Measurements from ENCODE around the gene GABARAP. TPM values are rescaled to one million over a fixed set of nuclear protein-coding genes. Genes with fewer than 3 reads are reported as not detected.

GABARAP gene
- total RNA-seq, 1 experiment from 2014 or later: 140 TPM

GRCh38 chr17:7226721-7227710 is 15.2 kb downstream of the GABARAP start:
- H3K9me3 ChIP-seq: no peaks in the 10 kb centered on the region
- no peak overlapping the region for H3K4me3 ChIP-seq (ENCODE audit: low read depth, low read length)
- H3K36me3 ChIP-seq (ENCODE audit: control insufficient read depth, insufficient read depth, low read length): no peaks in the 10 kb centered on the region; the same call in 1 of the 2 replicates
- Mint-ChIP-seq H3K36me3 (ENCODE audit: insufficient read depth, unreplicated experiment) (peaks cover 51% of the 10 kb centered on the region), H3K4me1 (ENCODE audit: low read depth, unreplicated experiment) (peaks cover 2% of the 10 kb centered on the region), H3K4me3 (ENCODE audit: unreplicated experiment) (no peak overlapping the region), H3K27ac (ENCODE audit: unreplicated experiment) (no peak overlapping the region), H3K27me3 (ENCODE audit: insufficient read depth, unreplicated experiment) (no peaks in the 10 kb centered on the region), H3K9me3 (ENCODE audit: unreplicated experiment) (no peaks in the 10 kb centered on the region)
- POLR2A ChIA-PET: no interaction called here
- no peak for DNase-seq
- no peaks in the 10 kb centered on the region for H3K4me1 ChIP-seq
- CTCF ChIA-PET: no interaction called here
- intact Hi-C loops (cut with micrococcal nuclease; ENCODE audit: unreplicated experiment): no loop called here
- TF ChIP-seq, protein P1, sequence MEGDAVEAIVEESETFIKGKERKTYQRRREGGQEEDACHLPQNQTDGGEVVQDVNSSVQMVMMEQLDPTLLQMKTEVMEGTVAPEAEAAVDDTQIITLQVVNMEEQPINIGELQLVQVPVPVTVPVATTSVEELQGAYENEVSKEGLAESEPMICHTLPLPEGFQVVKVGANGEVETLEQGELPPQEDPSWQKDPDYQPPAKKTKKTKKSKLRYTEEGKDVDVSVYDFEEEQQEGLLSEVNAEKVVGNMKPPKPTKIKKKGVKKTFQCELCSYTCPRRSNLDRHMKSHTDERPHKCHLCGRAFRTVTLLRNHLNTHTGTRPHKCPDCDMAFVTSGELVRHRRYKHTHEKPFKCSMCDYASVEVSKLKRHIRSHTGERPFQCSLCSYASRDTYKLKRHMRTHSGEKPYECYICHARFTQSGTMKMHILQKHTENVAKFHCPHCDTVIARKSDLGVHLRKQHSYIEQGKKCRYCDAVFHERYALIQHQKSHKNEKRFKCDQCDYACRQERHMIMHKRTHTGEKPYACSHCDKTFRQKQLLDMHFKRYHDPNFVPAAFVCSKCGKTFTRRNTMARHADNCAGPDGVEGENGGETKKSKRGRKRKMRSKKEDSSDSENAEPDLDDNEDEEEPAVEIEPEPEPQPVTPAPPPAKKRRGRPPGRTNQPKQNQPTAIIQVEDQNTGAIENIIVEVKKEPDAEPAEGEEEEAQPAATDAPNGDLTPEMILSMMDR (IDR thresholded peaks at IDR 0.05; ENCODE audit: insufficient read depth in 1 of 2, low read depth in 1 of 2, low read length in 1 of 2, severe bottlenecking in 1 of 2, unreplicated experiment in 1 of 2): no peak
- no peaks in the 10 kb centered on the region for H3K27me3 ChIP-seq (replicated peaks; ENCODE audit: control insufficient read depth, insufficient read depth, low read length)
- BruUV-seq (replicated peaks): no TSS peak

GRCh38 chr17:7225711-7226331 is 16.4 kb downstream of the GABARAP start:
- no peaks in the 10 kb centered on the region for H3K4me1 Mint-ChIP-seq (ENCODE audit: low read depth, unreplicated experiment)
- Histone ChIP-seq H3K36me3 (ENCODE audit: control insufficient read depth, insufficient read depth, low read length) (no peaks in the 10 kb centered on the region; the same call in 1 of the 2 replicates), H3K4me1 (peaks cover 3% of the 10 kb centered on the region), H3K9me3 (no peaks in the 10 kb centered on the region), H3K4me3 (ENCODE audit: low read depth, low read length) (no peak overlapping the region), H3K27me3 (replicated peaks; ENCODE audit: control insufficient read depth, insufficient read depth, low read length) (no peaks in the 10 kb centered on the region)
- TF ChIP-seq, protein P1 (IDR thresholded peaks at IDR 0.05; ENCODE audit: insufficient read depth in 1 of 2, low read depth in 1 of 2, low read length in 1 of 2, severe bottlenecking in 1 of 2, unreplicated experiment in 1 of 2): no peak
- POLR2A ChIA-PET: no interaction called here
- peaks cover 51% of the 10 kb centered on the region for H3K36me3 Mint-ChIP-seq (ENCODE audit: insufficient read depth, unreplicated experiment)
- no peaks in the 10 kb centered on the region for H3K27me3 Mint-ChIP-seq (ENCODE audit: insufficient read depth, unreplicated experiment)
- H3K27ac Mint-ChIP-seq (ENCODE audit: unreplicated experiment): no peak overlapping the region
- DNase-seq: no peak
- BruUV-seq (replicated peaks): no TSS peak
- CTCF ChIA-PET: no interaction called here
- intact Hi-C loops (cut with micrococcal nuclease; ENCODE audit: unreplicated experiment): no loop called here
- no peaks in the 10 kb centered on the region for H3K9me3 Mint-ChIP-seq (ENCODE audit: unreplicated experiment)
- no peak overlapping the region for H3K4me3 Mint-ChIP-seq (ENCODE audit: unreplicated experiment)

GRCh38 chr17:7224661-7225111 is 17.6 kb downstream of the GABARAP start:
- Mint-ChIP-seq H3K27ac (ENCODE audit: unreplicated experiment) (no peak overlapping the region), H3K9me3 (ENCODE audit: unreplicated experiment) (no peaks in the 10 kb centered on the region), H3K4me1 (ENCODE audit: low read depth, unreplicated experiment) (peaks cover 1% of the 10 kb centered on the region), H3K36me3 (ENCODE audit: insufficient read depth, unreplicated experiment) (peaks cover 53% of the 10 kb centered on the region), H3K4me3 (ENCODE audit: unreplicated experiment) (no peak overlapping the region), H3K27me3 (ENCODE audit: insufficient read depth, unreplicated experiment) (no peaks in the 10 kb centered on the region)
- no peaks in the 10 kb centered on the region for H3K36me3 ChIP-seq (ENCODE audit: control insufficient read depth, insufficient read depth, low read length)
- peaks cover 7% of the 10 kb centered on the region for H3K4me1 ChIP-seq
- H3K27me3 ChIP-seq (replicated peaks; ENCODE audit: control insufficient read depth, insufficient read depth, low read length): no peaks in the 10 kb centered on the region
- DNase-seq: no peak
- BruUV-seq (replicated peaks): TSS peak; percentile 3
- no peak overlapping the region for H3K4me3 ChIP-seq (ENCODE audit: low read depth, low read length)
- H3K9me3 ChIP-seq: no peaks in the 10 kb centered on the region
- ChIA-PET CTCF (interaction anchor here (0.5 kb wide), 1 partner anchor 37 kb away, joined by 3 read pairs; no protein-coding TSS in a partner anchor), POLR2A (no interaction called here)
- intact Hi-C loops (cut with micrococcal nuclease; ENCODE audit: unreplicated experiment): no loop called here
- TF ChIP-seq, protein P1 (IDR thresholded peaks at IDR 0.05; ENCODE audit: insufficient read depth in 1 of 2, low read depth in 1 of 2, low read length in 1 of 2, severe bottlenecking in 1 of 2, unreplicated experiment in 1 of 2): no peak

Measured in Caco-2 (cell line).